ENCODE results near the gene SMCO2. TPM values are rescaled to one million over a fixed set of nuclear protein-coding genes. Genes with fewer than 3 reads are reported as not detected.
A peak's percentile ranks its signal among the peaks of the same experiment; 100 is the strongest.

Gene SMCO2
- total and polyA plus RNA-seq, 2 donors: 0.10 TPM; not detected in 1

DNA sequence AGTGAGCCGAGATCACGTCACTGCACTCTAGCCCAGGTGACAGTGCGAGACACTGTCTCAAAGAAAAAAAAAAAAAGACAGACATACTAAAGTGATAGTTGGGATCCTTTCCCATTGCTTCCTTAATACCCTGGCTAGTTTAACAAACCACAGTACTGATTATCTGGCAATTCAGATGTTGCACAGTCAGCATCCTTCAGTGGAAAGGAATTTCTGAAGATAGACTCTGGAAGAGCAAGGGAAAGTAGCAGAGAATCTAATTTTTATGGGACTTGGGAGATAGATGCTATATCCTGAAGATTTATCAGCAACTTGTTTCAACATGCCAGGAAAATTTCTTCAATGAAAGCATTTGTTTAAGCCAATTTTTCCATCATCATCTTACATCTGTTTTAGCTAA, 71.0 kb downstream of the SMCO2 start:
- H3K36me3 ChIP-seq (ENCODE audit: insufficient read depth): no peaks in the 10 kb centered on the region
- H3K27ac ChIP-seq (ENCODE audit: low read depth): no peak overlapping the region
- no peaks in the 10 kb centered on the region for H3K4me1 ChIP-seq (ENCODE audit: insufficient read depth)
- 85% methylated on average over 3 of the region's 3 CpGs for WGBS
- no peak overlapping the region for H3K4me3 ChIP-seq (ENCODE audit: low read depth, low read length)
- no peak for DNase-seq (ENCODE audit: extremely low spot score)

DNA sequence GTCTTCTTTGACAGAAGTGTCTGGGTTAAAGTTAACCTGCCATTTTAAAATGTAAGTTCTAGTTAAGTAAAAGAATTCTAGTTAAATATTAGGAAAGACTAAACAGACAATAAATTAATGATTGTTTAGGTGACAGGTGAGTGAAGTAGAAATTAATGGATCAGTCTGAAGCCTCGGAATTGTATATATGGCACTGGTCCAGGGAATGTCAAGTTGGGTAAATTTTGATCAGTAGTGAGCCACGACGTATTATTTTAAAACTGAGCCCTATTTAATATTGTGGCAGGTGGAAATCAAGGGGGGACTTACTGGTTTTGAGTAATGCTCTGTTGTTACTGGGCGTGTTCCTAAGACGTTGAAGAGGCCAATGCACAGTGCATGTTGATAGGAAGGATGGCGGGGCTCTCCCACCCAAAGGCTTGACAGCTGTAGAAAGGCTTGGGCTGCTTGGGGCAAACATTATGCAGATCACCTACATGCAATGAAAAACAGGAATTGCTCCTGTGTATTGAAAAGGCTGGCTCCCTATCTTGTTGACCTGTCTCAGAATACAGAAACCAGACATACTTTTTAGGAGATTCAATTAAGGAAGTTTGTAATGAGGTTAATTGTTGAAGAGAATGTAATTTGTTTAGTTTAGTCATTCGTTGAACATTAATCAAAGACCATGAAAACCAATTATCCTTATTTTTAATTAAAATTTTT, 71.6 kb downstream of the SMCO2 start:
- 73% methylated on average over 7 of the region's 7 CpGs for WGBS
- no peak for DNase-seq (ENCODE audit: extremely low spot score)
- Histone ChIP-seq H3K4me3 (ENCODE audit: low read depth, low read length) (no peak overlapping the region), H3K27ac (ENCODE audit: low read depth) (no peak overlapping the region), H3K4me1 (ENCODE audit: insufficient read depth) (no peaks in the 10 kb centered on the region), H3K36me3 (ENCODE audit: insufficient read depth) (no peaks in the 10 kb centered on the region)

DNA sequence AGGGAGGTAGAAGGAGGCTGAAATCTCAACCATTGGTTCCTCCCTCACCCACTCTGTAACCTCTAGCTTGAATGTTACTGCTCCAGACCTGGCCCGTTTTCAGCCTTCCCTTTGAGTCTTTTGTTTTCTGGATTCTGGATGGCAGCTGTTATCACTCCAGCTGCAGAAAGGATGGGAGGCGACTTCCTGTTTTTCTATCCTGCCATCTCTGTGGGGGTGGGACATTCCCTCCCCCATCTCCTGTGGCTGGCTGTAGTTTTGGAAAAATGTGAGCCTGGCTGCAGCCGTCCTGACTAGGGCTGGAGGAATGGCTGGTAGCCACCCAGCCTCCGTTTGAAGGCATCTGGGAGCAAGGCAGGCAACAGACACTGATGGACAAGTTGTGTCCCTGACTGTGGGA, 74.5 kb downstream of the SMCO2 start:
- no peak overlapping the region for H3K27ac ChIP-seq (ENCODE audit: low read depth)
- 43% methylated on average over 4 of the region's 4 CpGs for WGBS
- H3K4me3 ChIP-seq (ENCODE audit: low read depth, low read length): no peak overlapping the region
- H3K36me3 ChIP-seq (ENCODE audit: insufficient read depth): no peaks in the 10 kb centered on the region
- H3K4me1 ChIP-seq (ENCODE audit: insufficient read depth): no peaks in the 10 kb centered on the region
- DNase-seq (ENCODE audit: extremely low spot score): no peak

DNA sequence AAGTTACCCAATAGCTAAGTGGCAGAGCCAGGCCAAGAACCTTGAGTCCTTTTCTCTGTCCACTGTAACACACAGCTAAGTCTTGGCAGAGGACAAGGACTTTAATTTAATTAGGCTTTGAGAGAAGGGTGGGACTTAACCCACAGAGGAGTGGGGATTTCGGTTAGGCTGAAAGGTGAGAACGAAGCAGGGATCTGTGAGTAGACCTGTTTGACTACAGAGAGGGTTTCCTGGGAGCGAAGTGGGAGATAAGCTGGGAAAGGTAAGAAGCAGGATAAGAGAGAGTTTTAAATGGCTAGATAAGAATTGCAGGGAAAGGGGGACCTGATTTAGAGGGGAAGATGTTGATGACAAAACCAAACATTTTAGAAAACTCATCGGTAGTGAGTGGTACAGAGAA, 75.4 kb downstream of the SMCO2 start:
- Histone ChIP-seq H3K4me1 (ENCODE audit: insufficient read depth) (no peaks in the 10 kb centered on the region), H3K27ac (ENCODE audit: low read depth) (no peak overlapping the region), H3K36me3 (ENCODE audit: insufficient read depth) (no peaks in the 10 kb centered on the region), H3K4me3 (ENCODE audit: low read depth, low read length) (no peak overlapping the region)
- no peak for DNase-seq (ENCODE audit: extremely low spot score)
- 97% methylated on average over 4 of the region's 4 CpGs for WGBS

DNA sequence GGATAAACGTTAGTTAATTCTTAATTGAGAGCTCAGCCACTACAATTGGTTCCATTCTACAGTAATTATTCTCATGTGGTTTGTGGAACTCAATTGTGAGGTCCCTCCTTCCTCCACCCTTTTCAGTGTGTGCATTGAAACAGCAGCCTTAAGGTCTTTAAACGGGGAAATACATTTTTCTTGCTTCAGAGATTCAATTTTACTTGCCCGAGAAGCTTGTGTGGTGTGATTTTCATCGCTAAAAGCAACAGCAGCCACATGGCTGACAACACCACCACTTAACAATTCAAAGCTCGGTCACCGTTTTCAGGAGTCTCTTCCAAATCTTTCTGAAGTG, 76.7 kb downstream of the SMCO2 start:
- Histone ChIP-seq H3K4me3 (ENCODE audit: low read depth, low read length) (peak overlapping the region; percentile 48), H3K36me3 (ENCODE audit: insufficient read depth) (no peaks in the 10 kb centered on the region), H3K27ac (ENCODE audit: low read depth) (peak overlapping the region; percentile 67), H3K4me1 (ENCODE audit: insufficient read depth) (no peaks in the 10 kb centered on the region)
- no peak for DNase-seq (ENCODE audit: extremely low spot score)
- under 1% methylated on average over 6 of the region's 6 CpGs for WGBS

DNA sequence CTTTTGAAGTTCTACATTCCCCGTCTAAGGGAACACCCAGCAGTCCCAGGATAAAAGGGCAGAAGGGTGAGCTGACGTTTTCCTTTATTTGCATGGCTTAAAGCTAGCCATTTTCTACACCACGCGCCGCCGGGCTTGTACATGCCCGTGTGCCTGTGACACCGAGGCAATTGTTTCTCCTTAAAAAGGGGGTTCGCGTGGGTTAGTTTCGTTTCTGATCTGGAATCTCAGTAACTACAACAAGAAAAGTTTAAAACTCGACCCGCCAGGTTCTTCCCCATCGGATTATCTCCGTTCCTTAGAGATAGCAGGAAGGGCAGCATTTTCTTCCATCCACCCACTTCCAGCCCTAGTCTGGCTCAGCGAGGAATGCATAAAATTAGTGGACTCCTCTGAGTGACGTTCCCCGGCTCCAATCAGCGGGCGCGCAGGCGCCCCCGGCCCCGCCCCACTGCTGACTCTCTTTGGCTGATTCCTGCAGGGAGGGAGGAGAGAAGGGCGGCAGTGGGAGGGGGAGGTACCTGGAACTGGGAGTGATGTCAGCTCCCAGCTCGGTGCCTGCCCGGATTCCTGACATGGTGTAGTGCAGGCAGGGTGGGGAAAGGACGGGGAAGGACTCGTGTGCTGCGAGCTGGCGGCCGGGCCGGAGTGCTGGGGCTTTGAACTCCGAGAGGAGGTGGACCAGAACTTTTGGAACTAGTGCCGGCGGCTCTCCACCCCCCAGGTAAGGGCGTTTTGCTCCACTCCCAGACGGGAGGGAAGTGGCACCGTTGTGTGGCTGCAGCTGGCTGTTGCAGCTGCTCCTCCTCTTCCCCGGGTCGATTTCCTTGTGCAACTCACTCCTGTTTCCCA, 77.3 kb downstream of the SMCO2 start, which contains the start of gene PPFIBP1:
Gene PPFIBP1, plus strand, starts transcription at position 565 of the 852 bp plus-strand sequence. CDS start 109,191 bp downstream, outside the sequence.
- WGBS: under 1% methylated on average over 41 of the region's 41 CpGs
- peak; percentile 95 for DNase-seq (ENCODE audit: extremely low spot score)
- Histone ChIP-seq H3K4me3 (ENCODE audit: low read depth, low read length) (peak within 1 kb of the TSS; percentile 48), H3K4me1 (ENCODE audit: insufficient read depth) (no peaks in the 10 kb centered on the region), H3K36me3 (ENCODE audit: insufficient read depth) (no peaks in the 10 kb centered on the region), H3K27ac (ENCODE audit: low read depth) (peak within 1 kb of the TSS; percentile 70)

DNA sequence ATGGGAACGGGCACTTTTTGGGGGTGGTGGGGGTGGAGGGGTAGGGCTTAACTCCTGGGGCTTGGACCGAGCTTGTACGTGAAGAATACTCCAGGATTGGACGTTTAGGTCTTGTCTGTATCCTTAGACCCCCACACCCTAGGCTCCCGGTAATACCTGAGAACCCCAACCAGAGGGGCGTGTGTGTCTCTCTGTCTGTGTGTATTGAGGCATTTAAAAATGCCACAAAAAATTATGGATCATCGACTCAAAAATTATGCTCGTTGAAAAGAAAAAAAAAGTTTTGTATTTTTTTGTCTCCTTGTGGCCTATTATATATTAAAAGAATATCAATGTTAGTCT, 77.9 kb downstream of the SMCO2 start:
- no peak for DNase-seq (ENCODE audit: extremely low spot score)
- Histone ChIP-seq H3K4me3 (ENCODE audit: low read depth, low read length) (peak overlapping the region; percentile 48), H3K36me3 (ENCODE audit: insufficient read depth) (no peaks in the 10 kb centered on the region), H3K4me1 (ENCODE audit: insufficient read depth) (no peaks in the 10 kb centered on the region), H3K27ac (ENCODE audit: low read depth) (no peak overlapping the region)
- WGBS: under 1% methylated on average over 8 of the region's 8 CpGs

DNA sequence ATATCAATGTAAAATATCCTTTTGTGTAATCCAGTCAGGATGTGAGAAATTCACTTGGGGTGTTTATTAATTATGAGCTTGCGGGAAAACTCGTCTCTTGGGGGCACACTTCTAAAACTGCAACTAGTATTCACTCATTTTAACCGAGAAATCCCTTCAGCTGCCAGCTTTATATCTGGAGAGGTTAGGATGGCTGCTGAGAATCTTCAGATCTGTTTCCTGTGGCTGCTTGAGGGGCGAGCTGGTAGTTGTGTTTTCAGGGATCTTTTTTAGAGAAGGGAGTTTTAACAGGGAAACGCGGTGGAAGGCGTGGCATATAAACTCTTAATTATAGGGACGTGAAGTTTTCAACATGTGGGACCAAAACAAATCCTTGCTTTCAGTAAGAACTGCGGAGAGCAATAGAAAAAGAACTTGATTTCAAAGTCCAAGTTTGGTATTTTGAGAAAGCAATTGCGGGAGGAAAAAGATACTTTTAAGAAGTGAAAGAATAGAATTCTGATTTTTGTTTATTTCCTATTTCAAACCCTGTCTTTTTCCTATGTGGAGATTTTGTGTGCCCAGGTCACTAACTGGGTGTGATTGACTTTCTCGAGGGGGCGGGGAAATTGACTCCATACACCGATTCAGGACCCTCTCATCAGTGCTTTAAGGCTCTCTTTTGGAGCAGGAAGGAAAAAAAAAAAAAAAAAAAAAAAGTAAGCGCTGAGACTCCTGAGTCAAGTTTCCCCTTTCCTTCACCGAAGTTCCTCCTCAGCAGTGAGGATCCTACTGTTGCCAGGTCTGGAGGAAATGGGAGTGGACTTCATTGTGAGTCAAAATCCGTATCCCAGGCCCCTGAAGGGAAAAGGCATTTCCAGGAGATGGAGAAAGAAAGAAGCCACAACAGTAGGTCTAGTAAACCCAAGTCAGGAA, 78.6 kb downstream of the SMCO2 start:
- DNase-seq (ENCODE audit: extremely low spot score): no peak
- Histone ChIP-seq H3K36me3 (ENCODE audit: insufficient read depth) (no peaks in the 10 kb centered on the region), H3K27ac (ENCODE audit: low read depth) (peak overlapping the region; percentile 46), H3K4me3 (ENCODE audit: low read depth, low read length) (peak overlapping the region; percentile 48), H3K4me1 (ENCODE audit: insufficient read depth) (no peaks in the 10 kb centered on the region)
- WGBS: 2% methylated on average over 16 of the region's 16 CpGs

DNA sequence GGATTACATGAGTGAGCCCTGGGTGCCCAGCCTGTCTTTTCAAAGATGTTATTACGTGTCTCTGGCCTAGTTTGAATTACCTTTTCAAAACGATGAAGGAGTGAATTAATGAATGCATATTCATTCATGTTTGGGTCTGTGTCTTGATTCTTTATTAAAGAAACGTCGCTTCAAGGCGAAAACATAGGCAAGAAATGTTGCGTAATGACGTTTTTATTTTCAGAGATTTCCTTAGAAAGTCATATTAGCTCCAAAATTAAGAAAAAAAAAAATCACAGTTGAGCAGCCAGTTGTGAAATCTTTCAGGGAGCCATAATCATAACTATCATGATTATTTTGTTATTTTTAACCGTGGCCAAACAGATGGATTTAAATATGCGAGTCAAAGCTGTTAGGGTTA, 81.0 kb downstream of the SMCO2 start:
- DNase-seq (ENCODE audit: extremely low spot score): no peak
- Histone ChIP-seq H3K4me1 (ENCODE audit: insufficient read depth) (peaks cover 1% of the 10 kb centered on the region), H3K4me3 (ENCODE audit: low read depth, low read length) (no peak overlapping the region), H3K36me3 (ENCODE audit: insufficient read depth) (no peaks in the 10 kb centered on the region), H3K27ac (ENCODE audit: low read depth) (no peak overlapping the region)
- WGBS: 83% methylated on average over 9 of the region's 9 CpGs

DNA sequence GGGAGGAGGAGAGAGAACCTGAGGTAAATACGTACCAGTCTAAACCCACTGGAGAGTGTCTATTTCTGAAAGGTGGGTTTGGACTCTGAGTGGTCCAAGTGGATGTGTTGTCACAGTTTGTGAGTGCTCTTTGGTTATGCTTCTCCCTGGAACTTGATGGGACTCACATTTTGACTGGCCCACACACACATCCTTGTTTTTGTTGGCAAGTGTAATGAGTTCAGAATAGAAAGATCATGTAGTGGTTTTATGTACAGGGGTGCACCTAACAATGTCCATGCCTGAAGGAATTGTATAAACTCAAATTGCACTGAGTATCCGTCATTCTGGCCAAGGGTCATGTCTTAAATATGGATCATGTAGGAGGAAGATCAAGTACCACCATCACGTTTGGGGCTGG, 82.3 kb downstream of the SMCO2 start:
- H3K4me3 ChIP-seq (ENCODE audit: low read depth, low read length): no peak overlapping the region
- H3K36me3 ChIP-seq (ENCODE audit: insufficient read depth): no peaks in the 10 kb centered on the region
- DNase-seq (ENCODE audit: extremely low spot score): no peak
- H3K27ac ChIP-seq (ENCODE audit: low read depth): no peak overlapping the region
- 91% methylated on average over 3 of the region's 3 CpGs for WGBS
- peaks cover 1% of the 10 kb centered on the region for H3K4me1 ChIP-seq (ENCODE audit: insufficient read depth)

DNA sequence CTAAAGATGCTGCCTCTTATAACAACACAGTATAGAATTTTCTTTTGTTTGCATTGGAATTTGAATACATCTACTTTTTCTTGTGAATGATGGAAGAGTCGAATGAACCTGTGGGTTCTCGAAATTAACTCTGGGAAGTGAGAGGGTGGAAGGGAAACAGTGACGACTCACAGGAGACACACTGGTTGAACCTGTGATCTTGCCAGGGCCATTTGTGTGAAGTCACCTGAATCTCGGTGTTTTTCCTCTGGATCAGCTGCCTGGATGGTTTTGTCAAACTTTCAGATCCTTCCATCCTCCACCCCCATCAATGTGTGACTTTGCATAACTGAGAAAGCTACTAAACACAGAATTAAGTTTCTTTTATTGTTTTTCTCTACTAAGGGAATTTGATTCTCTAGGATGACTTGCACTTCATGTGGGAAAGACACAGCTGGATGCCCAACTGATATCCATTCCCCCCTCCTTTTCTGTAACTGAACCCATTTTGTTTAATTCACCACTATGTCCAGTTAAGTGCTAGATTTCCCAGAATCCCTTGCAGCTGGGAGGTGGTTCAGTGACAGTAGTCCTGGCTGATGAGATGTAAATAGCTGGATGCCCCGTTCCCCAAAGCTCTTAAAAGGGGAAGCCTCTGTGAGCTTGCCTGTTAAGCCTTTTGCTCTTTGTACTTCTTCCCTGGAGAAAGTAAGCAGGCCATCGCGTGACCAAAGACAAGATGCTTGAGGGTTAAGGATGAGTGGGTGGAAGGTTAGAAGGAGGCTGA, 83.8 kb downstream of the SMCO2 start:
- Histone ChIP-seq H3K4me1 (ENCODE audit: insufficient read depth) (peaks cover 1% of the 10 kb centered on the region), H3K4me3 (ENCODE audit: low read depth, low read length) (no peak overlapping the region), H3K27ac (ENCODE audit: low read depth) (no peak overlapping the region), H3K36me3 (ENCODE audit: insufficient read depth) (no peaks in the 10 kb centered on the region)
- WGBS: 75% methylated on average over 7 of the region's 7 CpGs
- DNase-seq (ENCODE audit: extremely low spot score): no peak

DNA sequence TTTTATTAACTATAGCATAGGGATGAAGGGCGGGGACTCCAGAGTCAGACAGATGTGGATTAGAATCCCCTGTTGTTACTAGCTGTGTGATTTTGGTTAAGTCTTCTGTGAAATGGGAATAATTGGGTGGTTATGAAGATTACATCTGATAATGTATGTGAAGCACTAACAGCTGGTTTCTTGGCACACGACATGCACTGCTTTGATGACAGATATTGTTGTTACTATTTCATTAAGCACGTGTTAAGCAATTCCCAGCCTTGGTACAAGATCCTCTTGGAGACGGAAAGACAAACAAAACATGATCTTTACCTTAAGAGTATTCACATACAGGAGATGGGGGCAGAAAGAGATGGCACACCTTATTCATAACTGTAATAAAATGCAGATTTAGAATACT, 85.4 kb downstream of the SMCO2 start:
- no peak for DNase-seq (ENCODE audit: extremely low spot score)
- no peak overlapping the region for H3K27ac ChIP-seq (ENCODE audit: low read depth)
- H3K4me3 ChIP-seq (ENCODE audit: low read depth, low read length): no peak overlapping the region
- WGBS: 52% methylated on average over 4 of the region's 4 CpGs
- H3K4me1 ChIP-seq (ENCODE audit: insufficient read depth): peaks cover 1% of the 10 kb centered on the region
- no peaks in the 10 kb centered on the region for H3K36me3 ChIP-seq (ENCODE audit: insufficient read depth)
